ENCODE results near the gene BLTP3B.

DNA sequence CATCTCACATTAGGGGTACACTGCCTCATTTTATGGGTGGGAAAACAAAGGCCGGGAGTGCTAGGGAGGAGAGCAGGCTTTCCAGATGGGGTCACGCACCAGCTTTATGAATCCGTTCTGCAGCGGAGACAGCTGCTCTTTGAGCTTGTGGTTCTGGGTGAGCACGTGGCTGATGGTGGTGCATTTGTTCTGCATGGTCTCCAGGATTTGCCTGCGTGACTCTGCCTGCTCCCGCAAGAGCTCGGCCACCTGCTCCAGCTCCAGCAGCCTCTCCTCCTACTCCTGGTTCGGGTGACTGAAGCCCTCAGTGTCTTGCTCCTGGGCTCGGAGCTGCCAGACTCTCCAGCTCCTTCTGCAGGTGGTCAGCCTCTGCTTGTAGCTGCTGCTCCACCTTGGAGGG lies 23.6 kb upstream of the BLTP3B start:
- TF ChIP-seq POLR2AphosphoS5 (IDR thresholded peaks at IDR 0.05; ENCODE audit: borderline replicate concordance, low read depth, low read length), result no peak
- TF ChIP-seq EZH2 (IDR thresholded peaks at IDR 0.05), result no peak
- no peak for TF ChIP-seq FOXP2 (optimal IDR thresholded peaks at IDR 0.05; ENCODE audit: control extremely low read depth, extremely low read length, insufficient read depth)

Measured in SK-N-MC (cell line).